HG03139 (cell line): ENCODE results near the gene BCL11A.

Experiments
- ATAC-seq: cut with Tn5 transposase; IDR thresholded peaks from one replicate; pipeline ENCODE4 v1.9.1; 2021; ENCODE audit not compliant: unreplicated experiment

BCL11A gene

DNA sequence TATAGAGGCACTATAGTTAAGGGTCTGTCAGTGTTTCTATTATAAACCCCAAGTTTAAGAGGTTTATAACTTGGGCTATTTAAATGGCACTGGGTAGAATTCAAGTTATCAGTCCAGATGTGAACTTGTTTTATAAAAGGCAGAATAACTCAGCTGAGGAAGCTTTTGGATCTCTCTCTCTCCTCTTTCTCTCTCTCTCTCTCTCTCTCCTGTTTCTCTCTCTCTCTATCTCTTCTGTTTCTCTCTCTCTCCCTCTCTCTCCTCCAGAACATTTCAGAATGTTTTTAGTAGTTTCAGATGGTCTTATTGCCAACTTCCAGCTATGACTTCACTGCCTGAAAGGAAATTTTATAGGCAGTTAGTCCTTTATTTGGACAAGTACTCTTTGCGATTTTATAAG is 6.4 kb upstream of the BCL11A start:
- ATAC-seq = no peak

- ATAC-seq = no peak
Measured at GRCh38 chr2:60558536-60558935, 5.1 kb upstream of the BCL11A start.

GRCh38 chr2:60557486-60557864 is 4.0 kb upstream of the BCL11A start:
- no peak for ATAC-seq

- ATAC-seq = no peak
Measured at GRCh38 chr2:60556576-60557485, 3.4 kb upstream of the BCL11A start.

DNA sequence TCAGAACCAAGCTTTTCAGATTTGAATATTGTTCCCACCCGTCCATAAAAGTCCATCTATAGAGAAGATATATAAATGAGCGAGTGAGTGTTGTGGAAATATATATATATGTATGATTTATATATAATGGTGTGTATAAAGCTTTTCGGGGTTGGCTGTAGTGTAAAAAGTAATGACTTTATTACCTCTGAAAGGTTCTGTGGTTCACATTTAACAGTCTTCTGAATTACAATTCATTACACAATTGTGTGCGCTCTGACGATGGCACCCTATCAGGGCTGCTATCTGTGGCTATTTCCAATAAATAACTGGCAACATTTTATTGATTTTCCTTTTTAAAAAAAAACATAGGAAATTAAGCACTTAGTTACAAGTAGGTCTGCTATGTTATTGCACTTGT is 2.7 kb upstream of the BCL11A start:
- ATAC-seq = no peak

GRCh38 chr2:60555783-60556139 is 2.3 kb upstream of the BCL11A start:
- no peak for ATAC-seq

DNA sequence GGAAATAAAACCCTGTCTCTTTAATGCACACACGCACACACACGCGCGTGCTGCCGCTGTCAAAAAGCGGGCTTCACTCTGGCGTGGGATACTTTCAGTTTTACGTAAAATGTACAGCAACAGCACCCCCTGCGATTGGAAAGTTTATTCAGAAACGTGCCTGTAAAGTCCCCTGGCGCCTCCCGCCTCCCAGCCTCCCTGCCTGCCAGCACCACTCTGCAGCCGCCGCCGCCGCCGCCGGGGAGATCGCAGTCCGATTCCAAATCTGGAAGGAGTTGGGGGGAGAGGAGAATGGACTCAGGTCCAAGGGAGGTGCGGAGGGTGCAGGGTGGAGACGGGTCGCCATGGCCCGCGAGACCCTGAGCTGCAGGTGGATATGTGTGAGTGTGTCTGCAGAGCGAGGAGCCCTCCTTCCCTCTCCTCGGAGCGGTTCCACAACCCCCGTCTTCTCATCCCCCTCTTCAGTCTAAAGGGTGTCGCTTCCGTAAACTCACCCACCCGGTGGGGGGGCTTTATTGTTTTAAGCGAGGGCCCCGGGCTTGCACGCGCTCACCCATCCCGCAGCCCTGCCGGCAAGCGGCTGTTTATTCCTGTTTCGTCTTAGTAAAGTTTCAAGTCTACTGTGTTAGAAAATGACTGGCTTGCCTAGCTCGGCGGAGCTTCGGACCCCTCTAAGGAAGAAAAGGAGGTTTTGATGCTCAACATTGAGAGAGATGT is 1.8 kb upstream of the BCL11A start:
- ATAC-seq = peak; percentile 31

- ATAC-seq = no peak
Measured at GRCh38 chr2:60554646-60555065, 1.2 kb upstream of the BCL11A start.

DNA sequence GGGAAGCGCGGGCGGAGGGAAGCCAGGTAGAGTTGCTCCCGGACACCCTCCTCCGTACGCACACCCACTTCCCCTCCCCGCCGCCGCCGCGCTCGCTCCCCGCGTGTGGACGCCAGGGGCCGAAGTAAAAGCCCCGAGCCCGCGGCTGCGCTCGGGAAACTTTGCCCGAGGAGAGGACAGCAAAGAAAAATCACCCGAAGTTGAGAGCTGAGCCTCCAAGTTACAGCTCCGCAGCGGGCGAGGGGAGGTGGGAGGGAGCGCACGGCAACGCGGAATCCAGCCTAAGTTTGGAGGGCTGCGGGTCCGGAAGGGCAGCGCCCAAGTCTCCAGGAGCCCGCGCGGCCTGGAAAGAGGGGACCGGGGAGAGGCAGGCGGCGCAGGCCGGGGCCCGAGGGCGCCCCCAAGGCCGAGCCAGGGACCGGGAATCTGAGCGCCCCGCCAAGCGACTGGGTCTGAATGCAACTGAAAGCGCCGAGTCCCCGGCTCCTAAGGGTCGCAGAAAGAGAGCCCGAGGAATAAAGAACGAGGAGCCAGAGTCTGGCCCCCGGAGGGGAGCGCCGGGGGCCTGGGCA is 706 bp upstream of the BCL11A start:
- no peak for ATAC-seq

DNA sequence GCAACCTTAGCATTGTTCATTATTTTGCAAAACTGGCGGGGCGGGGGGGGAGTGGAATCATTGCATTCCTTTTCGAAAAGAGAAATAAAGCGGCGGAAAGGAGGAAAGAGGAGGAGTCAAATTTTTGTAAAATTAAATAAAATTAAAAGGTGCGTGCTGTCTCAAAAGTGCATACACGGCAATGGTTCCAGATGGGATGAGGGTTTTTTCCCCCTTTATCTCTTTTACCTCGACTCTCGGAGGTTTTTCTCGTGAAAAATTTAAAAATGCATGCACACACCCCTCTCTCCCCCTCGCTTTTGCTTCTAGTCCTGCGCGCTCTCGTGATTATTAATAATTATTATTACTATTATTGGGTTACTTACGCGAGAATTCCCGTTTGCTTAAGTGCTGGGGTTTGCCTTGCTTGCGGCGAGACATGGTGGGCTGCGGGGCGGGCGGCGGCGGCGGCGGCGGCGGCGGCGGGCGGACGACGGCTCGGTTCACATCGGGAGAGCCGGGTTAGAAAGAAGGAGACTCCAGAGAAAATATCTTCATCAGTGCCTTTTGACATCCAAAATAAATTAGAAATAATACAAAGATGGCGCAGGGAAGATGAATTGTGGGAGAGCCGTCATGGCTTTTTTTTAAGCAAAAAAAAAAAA is 481 bp downstream of the BCL11A start:
- ATAC-seq = no peak

DNA sequence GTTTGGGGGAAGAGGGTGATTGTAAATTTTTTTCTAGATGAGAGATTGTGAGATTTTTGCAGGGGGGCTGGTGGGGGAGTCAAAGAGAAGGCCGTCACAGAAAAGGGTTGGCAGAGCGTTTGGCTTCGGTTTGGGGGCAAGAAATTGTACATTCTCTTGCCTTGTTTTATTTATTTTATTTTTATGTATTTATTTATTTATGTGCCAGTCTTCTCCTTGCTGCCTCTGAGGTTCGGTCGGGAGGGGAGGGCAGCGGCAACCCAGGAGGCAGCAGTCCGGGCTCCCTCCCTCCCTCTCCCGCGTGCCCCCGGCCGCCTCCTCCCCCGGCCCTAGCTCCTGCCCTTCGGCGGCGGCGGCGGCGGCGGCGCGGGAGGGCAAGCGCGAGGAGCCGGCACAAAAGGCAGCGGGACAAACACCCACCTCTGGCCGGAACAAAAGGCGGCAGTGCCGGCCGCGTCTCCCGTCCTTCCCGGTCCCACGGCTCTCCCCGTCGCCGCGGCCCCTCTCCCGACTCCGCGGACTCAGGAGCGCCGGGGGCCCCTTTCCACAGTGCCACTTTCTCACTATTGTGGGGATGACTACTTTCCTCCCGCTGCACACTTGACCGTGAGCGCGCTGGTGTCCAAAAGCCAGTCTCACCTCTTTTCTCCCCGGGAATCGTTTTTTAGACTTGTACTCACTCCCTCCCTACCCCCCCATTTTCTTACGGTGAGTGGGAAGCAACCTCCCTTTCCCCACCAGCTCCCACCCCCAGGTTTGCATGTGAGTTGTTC is 1.2 kb downstream of the BCL11A start:
- ATAC-seq = no peak

DNA sequence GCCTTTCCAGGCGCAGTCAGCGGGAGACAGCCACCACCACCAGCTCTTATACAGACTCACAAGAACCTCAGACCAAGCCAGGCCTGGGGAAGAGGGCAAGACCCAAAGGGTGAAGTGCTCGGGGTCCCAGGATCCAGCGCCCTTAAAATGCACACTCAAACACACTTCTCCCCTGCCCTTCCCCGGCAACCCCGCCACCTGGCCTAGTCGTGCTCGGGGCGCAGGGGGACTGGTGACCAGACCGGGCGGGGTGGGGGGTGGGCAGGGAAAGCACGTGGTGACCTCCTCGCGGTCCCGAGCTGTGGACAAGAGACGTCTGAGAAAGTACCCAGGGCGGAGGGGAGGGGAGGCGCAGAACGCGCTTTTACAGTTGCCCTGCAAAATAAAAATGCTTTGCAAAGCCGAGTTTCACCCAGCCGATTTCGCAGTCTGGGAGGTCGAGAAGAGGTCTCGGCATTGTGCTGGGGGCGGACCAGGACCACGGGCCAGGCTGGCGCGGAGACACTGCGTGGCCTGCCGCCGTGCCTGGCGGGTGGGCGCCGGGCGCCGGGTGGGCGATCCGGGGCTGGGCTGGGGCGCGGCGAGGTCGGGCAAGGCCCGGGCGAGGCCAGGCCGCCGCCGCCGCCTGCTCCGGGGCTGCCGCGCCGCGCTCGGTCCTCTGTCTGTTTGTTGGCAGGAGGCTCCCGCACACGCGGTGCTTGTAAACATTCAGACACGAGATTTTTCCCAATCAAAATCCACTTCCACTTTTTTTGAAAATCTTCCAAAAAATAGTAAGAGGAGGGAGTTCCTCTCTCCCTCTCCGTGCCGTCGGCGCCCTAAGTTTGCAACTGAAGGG is 2.0 kb downstream of the BCL11A start:
- no peak for ATAC-seq

- ATAC-seq = no peak
Measured at GRCh38 chr2:60550984-60551239, 2.5 kb downstream of the BCL11A start.

GRCh38 chr2:60550178-60550983 is 3.1 kb downstream of the BCL11A start:
- ATAC-seq = peak; percentile 41

- no peak for ATAC-seq
Measured at GRCh38 chr2:60549928-60550177, 3.6 kb downstream of the BCL11A start.

DNA sequence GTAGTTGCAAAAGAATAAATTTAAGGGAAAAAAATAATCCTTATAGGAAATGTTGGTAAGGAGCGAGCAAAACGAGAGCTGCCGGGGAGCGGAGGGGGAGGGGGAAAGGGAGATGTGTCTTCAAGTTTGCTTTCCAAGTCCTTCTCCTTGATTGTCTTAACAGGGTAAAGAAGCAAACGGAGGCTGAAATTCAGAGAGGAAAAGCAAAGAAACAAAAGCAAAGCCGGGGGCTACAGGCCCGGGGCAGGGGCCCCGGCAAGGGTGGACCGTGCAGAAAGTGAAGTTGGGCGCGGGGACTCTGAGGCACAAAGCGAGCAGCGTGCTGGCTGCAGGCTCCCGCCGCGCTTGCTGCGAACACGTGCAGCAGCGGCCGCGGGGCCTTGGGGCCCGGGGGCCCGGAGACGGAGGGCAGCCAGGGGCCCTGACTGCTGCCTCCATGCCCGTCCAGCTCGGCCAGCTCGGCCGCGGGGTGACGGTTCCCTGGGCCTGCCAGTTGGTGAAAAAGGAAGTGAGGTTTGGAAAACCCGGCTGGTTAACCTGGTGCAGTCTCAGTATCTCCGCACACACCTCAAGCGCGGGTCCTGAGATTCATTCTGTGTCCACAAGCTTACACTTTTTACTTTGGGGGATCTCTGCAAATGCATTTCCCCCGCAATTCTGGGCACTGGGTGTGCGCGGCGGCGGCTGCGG is 4.1 kb downstream of the BCL11A start:
- no peak for ATAC-seq

DNA sequence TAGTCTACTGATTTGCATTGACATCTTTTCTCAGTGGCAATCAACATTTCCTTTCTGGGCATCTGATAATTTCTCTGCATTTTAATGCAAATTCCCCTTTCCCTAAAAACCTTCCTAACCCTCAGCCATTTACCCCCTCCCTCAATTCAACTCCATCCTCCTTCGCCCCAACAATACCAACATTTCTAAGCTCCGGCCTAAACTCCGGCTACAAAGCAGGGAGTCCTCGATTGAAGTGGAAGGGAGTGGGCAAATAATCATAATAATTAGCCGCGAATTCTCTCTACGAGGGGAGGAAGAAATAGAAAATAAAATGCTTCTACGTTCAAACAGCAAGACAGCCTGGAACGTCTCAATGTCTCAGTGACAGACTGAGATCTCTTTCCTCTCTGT is 4.6 kb downstream of the BCL11A start:
- no peak for ATAC-seq

GRCh38 chr2:60548311-60548710 is 5.1 kb downstream of the BCL11A start:
- ATAC-seq = no peak

DNA sequence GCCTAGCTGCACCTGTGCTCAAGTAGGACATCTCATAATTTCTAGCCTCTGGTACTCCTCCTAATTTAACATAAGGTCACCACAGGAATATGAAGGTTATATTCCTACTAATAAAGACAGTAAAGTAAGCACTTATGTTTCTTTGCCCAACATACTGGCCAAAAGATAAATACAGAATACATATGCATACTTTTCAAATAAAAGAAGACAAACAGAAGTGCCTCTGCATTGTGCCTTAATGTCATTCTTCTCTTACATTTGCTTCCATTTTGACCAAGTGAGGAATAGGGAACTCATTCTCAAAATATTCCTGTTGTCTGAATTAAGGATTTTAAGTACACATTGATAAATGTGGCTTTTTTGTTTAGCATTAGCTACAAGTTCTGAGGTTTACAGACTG is 5.6 kb downstream of the BCL11A start:
- ATAC-seq = no peak
